ENCODE measurements around the gene SSH2.

DNA sequence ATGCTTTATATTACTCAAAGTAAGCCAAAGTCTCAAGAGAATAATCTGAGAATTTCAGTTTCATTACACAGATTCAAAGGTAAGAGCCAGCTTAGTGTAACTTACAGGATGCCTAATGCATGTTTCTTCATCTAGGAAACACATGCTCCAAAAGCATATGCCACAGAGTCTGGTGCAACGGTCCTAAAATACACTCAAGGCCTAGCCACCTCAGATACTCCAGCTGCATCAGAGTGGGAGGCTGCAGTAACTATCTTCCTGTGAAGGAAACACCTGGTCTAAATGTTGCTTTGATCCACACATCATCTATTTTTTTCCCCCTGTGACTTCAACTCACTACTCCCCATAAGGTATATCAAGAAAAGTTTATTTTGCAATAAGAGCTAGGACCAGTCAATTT is 255.7 kb downstream of the SSH2 start:
- TF ChIP-seq CTCF (IDR thresholded peaks at IDR 0.05; ENCODE audit: poor library complexity) (no peak), EZH2 (IDR thresholded peaks at IDR 0.05; ENCODE audit: borderline replicate concordance) (no peak), EZH2phosphoT487 (IDR thresholded peaks at IDR 0.05; ENCODE audit: low read depth, severe bottlenecking, unreplicated experiment) (no peak)
